Transverse colon (tissue), 4 donors: ENCODE measurements around the gene NCK2. TPM values are rescaled to one million over a fixed set of nuclear protein-coding genes. Genes with fewer than 3 reads are reported as not detected.

ENCODE experiments used
- DNase-seq: peaks from one replicate; pipeline ENCODE4 v3.0.0-alpha.2; 2019
- H3K27ac ChIP-seq, 4 donors: fragments of 200-600 bp; sonication (generic); 2 replicates each; pipeline ENCODE4 v1.5.1; 2016 to 2018; ENCODE audit warnings: inconsistent platforms in 4 of 4
- H3K27me3 ChIP-seq: fragments of 200-600 bp; sonication (generic); 2 replicates; pipeline ENCODE4 v1.5.1; 2017; ENCODE audit warnings: inconsistent platforms
- H3K36me3 ChIP-seq, 4 donors: fragments of 200-600 bp; sonication (generic); 2 replicates each; pipeline ENCODE4 v1.5.1; 2017 to 2019; ENCODE audit warnings: inconsistent platforms in 4 of 4
- H3K4me1 ChIP-seq, 4 donors: fragments of 200-600 bp; sonication (generic); 2 replicates each; pipeline ENCODE4 v1.5.1; 2017 to 2020; ENCODE audit warnings: inconsistent platforms in 4 of 4
- H3K4me3 ChIP-seq, 4 donors: fragments of 200-600 bp; sonication (generic); 1 replicate in 1 of 4; 2 replicates in 3 of 4; pipeline versions ENCODE4 v1.5.1 to v1.6.1; 2017 to 2019; ENCODE audit warnings: inconsistent platforms in 4 of 4
- H3K9me3 ChIP-seq, 2 donors: fragments of 200-600 bp; sonication (generic); 2 replicates each; pipeline ENCODE4 v1.5.1; 2017 to 2019; ENCODE audit warnings: inconsistent platforms in 2 of 2
- CTCF ChIP-seq, 5 experiments: fragments of 200-600 bp in 3 of 5; fragments of 450-650 bp in 2 of 5; sonication (generic) in 3 of 5; IDR thresholded peaks; 1 replicate in 2 of 5; 2 replicates in 3 of 5; pipeline ENCODE4 v1.5.1; 2016 to 2017; ENCODE audit warnings: antibody characterized with exemption in 5 of 5, inconsistent platforms in 3 of 5, mild to moderate bottlenecking in 2 of 5, moderate library complexity in 1 of 5
- EP300 ChIP-seq: sonication (generic); formaldehyde crosslinking; IDR thresholded peaks from one replicate; pipeline ENCODE4 v1.6.1; 2017; ENCODE audit warnings: antibody characterized with exemption, low read depth
- POLR2A ChIP-seq: fragments of 450-650 bp; IDR thresholded peaks from one replicate; pipeline ENCODE4 v1.6.1; 2016; ENCODE audit warnings: antibody characterized with exemption, mild to moderate bottlenecking, moderate library complexity
- POLR2AphosphoS5 ChIP-seq, 3 donors: sonication (generic); formaldehyde crosslinking; IDR thresholded peaks; one replicate each; pipeline ENCODE4 v1.6.1; 2016; ENCODE audit warnings: antibody characterized with exemption in 3 of 3
- WGBS, 2 donors: methylation state at CpG; one replicate each; pipeline ENCODE4 v1.1.5; 2018; ENCODE audit warnings: low coverage in 1 of 2; 5-methylcytosine and 5-hydroxymethylcytosine counted together
- in situ Hi-C, 4 donors: fragments of 200-750 bp; cut with MboI; loops; one replicate each; pipeline versions ENCODE4 v1.15.0 to v1.15.1; 2017; ENCODE audit warnings: low sequenced_read_pairs in 3 of 4, low pct_ligation_motif_present in 1 of 4, low pct_unique_long_range_greater_than_20kb in 1 of 4
- intact Hi-C: fragments of 100-400 bp; cut with DNase I; formaldehyde crosslinking; loops from one replicate; pipeline ENCODE4 v1.15.1; 2023; ENCODE audit warnings: low total_unique reads
- total RNA-seq, 4 donors: library from RNA; depleted of rRNA; stranded (reverse); fragments of >200 nt; gene quantifications; one replicate each; pipeline ENCODE4 v1.1.0, GENCODE V29; 2016

NCK2 gene
- total RNA-seq, 4 donors from 2014 or later = 42.2 to 74.1 (median 59.9) TPM

DNA sequence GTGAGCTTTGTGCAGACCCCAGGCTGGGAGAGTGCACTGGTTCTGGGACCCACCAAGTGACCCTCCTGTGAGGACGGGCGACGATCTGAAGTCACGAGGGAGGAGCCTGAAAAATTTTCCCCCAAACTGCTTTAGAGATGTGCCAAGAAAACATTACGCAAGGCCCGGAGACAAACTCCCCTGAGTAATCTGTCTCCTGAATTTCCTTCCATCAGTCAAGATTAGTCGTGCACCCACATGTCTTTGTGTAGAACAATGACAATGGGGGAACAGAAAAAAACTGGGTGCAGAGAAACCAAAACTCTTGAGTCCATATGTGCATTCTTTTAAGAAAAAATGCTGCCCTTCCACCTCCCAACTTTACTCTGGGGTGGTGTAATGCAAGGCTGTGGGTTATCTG, 12.6 kb upstream of the NCK2 start:
- H3K4me3 ChIP-seq = no peak overlapping the region
- no peak overlapping the region for H3K27ac ChIP-seq
- WGBS, 2 donors = 62 to 81% methylated on average over 3 to 7 of the region's 7 CpGs
- intact Hi-C loops (no loop called here), in situ Hi-C loops (no loop called here)
- no peaks in the 10 kb centered on the region for H3K27me3 ChIP-seq
- no peak for DNase-seq
- H3K4me1 ChIP-seq = peaks cover 0 to 6% (median 0%) of the 10 kb centered on the region in 4 donors
- no peaks in the 10 kb centered on the region for H3K36me3 ChIP-seq
- peaks cover 0 to 4% of the 10 kb centered on the region in 2 donors for H3K9me3 ChIP-seq
- TF ChIP-seq POLR2A (no peak), POLR2AphosphoS5 (IDR thresholded peaks at IDR 0.05) (no peak), EP300 (no peak), CTCF (IDR thresholded peaks at IDR 0.05) (no peak)

DNA sequence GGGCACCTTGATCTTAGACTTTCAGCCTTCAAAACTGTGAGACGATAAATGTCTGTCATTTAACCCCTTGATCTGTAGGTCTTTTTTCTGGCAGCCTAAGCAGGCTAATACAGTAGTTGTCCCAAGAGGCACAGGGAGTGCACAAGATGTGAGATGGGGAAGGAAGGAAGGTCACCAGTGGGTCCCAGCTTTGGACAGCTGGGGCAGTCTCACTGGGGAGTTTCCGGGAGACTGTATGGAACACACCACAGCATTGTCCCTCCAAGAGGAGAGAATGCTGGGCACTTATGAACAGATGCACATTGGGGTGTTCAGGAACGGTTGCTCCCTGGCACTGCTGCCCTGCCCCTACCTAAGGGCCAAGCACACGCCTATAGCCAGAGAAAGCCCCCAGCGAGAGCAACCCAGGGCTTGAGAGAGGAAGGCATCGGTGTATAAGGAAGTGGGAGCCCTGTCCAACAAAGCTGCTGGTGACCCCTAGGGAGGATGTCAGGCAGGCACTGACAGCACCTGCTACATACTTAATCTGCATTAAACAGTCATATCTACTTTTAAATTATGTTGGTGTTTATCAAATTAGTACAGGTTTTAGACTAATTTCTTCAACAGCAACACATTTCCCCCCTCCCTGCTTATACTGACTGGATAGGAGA, 11.6 kb upstream of the NCK2 start:
- intact Hi-C loops = no loop called here
- Histone ChIP-seq H3K4me3 (no peak overlapping the region), H3K9me3 (no peaks in the 10 kb centered on the region), H3K27me3 (no peaks in the 10 kb centered on the region), H3K4me1 (peaks cover 0 to 6% (median 0%) of the 10 kb centered on the region in 4 donors), H3K27ac (no peak overlapping the region), H3K36me3 (no peaks in the 10 kb centered on the region)
- in situ Hi-C loops = no loop called here
- TF ChIP-seq POLR2AphosphoS5 (IDR thresholded peaks at IDR 0.05) = no peak
- TF ChIP-seq POLR2A = no peak
- no peak for TF ChIP-seq CTCF (IDR thresholded peaks at IDR 0.05)
- TF ChIP-seq EP300 = no peak
- WGBS, 2 donors = 92 to 100% methylated on average over 1 to 6 of the region's 6 CpGs
- DNase-seq = no peak

DNA sequence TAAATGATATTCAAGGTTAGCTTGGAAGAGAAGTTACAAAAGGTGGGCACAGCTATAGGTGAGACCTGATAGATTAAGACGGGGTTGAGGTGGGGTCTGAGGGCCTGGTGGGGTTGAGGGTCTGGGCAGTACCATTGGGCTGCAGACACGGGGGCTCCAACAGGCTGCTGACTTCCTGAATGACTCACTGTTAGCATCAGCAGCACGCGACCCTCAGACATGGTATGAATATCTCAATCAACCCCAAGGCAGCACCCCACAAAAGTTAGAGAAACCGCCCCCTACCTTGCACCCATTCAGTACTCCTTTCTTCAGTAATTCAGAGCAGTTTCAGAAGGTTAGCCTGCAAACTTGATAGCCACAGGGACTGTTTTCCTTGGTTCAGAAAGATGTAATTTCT, 10.8 kb upstream of the NCK2 start:
- Histone ChIP-seq H3K36me3 (no peaks in the 10 kb centered on the region), H3K4me1 (peaks cover 0 to 6% (median 0%) of the 10 kb centered on the region in 4 donors), H3K4me3 (no peak overlapping the region), H3K9me3 (no peaks in the 10 kb centered on the region), H3K27ac (no peak overlapping the region), H3K27me3 (no peaks in the 10 kb centered on the region)
- intact Hi-C loops (no loop called here), in situ Hi-C loops (no loop called here)
- 71 to 82% methylated on average over 1 to 5 of the region's 5 CpGs for WGBS, 2 donors
- DNase-seq = no peak
- TF ChIP-seq POLR2AphosphoS5 (IDR thresholded peaks at IDR 0.05) (no peak), EP300 (no peak), CTCF (IDR thresholded peaks at IDR 0.05) (no peak), POLR2A (no peak)

GRCh38 chr2:105734762-105735538, 9.8 kb upstream of the NCK2 start:
- intact Hi-C loops (no loop called here), in situ Hi-C loops (no loop called here)
- Histone ChIP-seq H3K27me3 (no peaks in the 10 kb centered on the region), H3K27ac (no peak overlapping the region), H3K4me1 (peaks cover 0 to 6% (median 0%) of the 10 kb centered on the region in 4 donors), H3K9me3 (no peaks in the 10 kb centered on the region), H3K36me3 (no peaks in the 10 kb centered on the region), H3K4me3 (no peak overlapping the region)
- TF ChIP-seq CTCF (IDR thresholded peaks at IDR 0.05) = no peak
- TF ChIP-seq POLR2A = no peak
- TF ChIP-seq POLR2AphosphoS5 (IDR thresholded peaks at IDR 0.05) = no peak
- no peak for TF ChIP-seq EP300
- DNase-seq = no peak
- 69 to 77% methylated on average over 3 to 4 of the region's 4 CpGs for WGBS, 2 donors
